Neural cell (in vitro differentiated cells): ENCODE data around the gene RRBP1. TPM values are rescaled to one million over a fixed set of nuclear protein-coding genes. Genes with fewer than 3 reads are reported as not detected.

ENCODE experiments used
- H2AFZ ChIP-seq: fragments of 200-600, 300-800 bp; sonication (generic), shearing (Covaris generic); 2 replicates; pipeline ENCODE4 v1.6.0; 2014; ENCODE audit warnings: low read depth, mild to moderate bottlenecking, antibody characterized with exemption, low read length, moderate library complexity
- H3F3A ChIP-seq: fragments of 200-600 bp; shearing (Covaris generic); 2 replicates; pipeline ENCODE4 v1.6.1; 2016; ENCODE audit warnings: mild to moderate bottlenecking, moderate library complexity, mixed read lengths, antibody characterized with exemption, low read length; ENCODE audit not compliant: insufficient read depth, poor library complexity, severe bottlenecking
- H3K27ac ChIP-seq: fragments of 200-600, 300-800 bp; sonication (generic), shearing (Covaris generic); 2 replicates; pipeline ENCODE4 v1.5.1; 2014; ENCODE audit warnings: mild to moderate bottlenecking, low read length, moderate library complexity
- H3K27me3 ChIP-seq: fragments of 300-800, 200-600 bp; sonication (generic), shearing (Covaris generic); 2 replicates; pipeline ENCODE4 v1.6.0; 2014; ENCODE audit warnings: mild to moderate bottlenecking, low read depth, low read length, moderate library complexity; ENCODE audit not compliant: insufficient read depth
- H3K36me3 ChIP-seq: fragments of 300-800, 200-600 bp; sonication (generic), shearing (Covaris generic); 2 replicates; pipeline ENCODE4 v1.5.1; 2014; ENCODE audit warnings: mild to moderate bottlenecking, antibody characterized with exemption, low read length, moderate library complexity; ENCODE audit not compliant: insufficient read depth
- H3K4me2 ChIP-seq: fragments of 300-800, 200-600 bp; sonication (generic), shearing (Covaris generic); 2 replicates; pipeline ENCODE4 v1.6.0; 2014; ENCODE audit warnings: mild to moderate bottlenecking, low read length
- H3K4me3 ChIP-seq: fragments of 300-800, 200-600 bp; sonication (generic), shearing (Covaris generic); 2 replicates; pipeline ENCODE4 v1.5.1; 2014; ENCODE audit warnings: mild to moderate bottlenecking, low read length, moderate library complexity
- H3K79me2 ChIP-seq: fragments of 200-600 bp; shearing (Covaris generic); replicated peaks from 2 replicates; pipeline ENCODE4 v1.6.0; 2014; ENCODE audit warnings: mild to moderate bottlenecking, low read length, moderate library complexity; ENCODE audit not compliant: insufficient read depth
- H3K9ac ChIP-seq: fragments of 300-800, 200-600 bp; sonication (generic), shearing (Covaris generic); 2 replicates; pipeline ENCODE4 v1.6.1; 2016; ENCODE audit warnings: mild to moderate bottlenecking, low read length, mixed read lengths
- H3K9me2 ChIP-seq: fragments of 200-600 bp; shearing (Covaris generic); 2 replicates; pipeline ENCODE4 v1.6.1; 2016; ENCODE audit warnings: mild to moderate bottlenecking, low read length, mixed read lengths; ENCODE audit not compliant: insufficient read depth
- H3K9me3 ChIP-seq: fragments of 200-600, 300-800 bp; sonication (generic), shearing (Covaris generic); 2 replicates; pipeline ENCODE4 v1.6.1; 2016; ENCODE audit warnings: mild to moderate bottlenecking, mixed run types, low read length, moderate library complexity, mixed read lengths
- H4K20me1 ChIP-seq: fragments of 200-600 bp; shearing (Covaris generic); 2 replicates; pipeline ENCODE4 v1.6.1; 2016; ENCODE audit warnings: mild to moderate bottlenecking, mixed run types; ENCODE audit not compliant: insufficient read depth
- CTCF ChIP-seq: fragments of 450-650 bp; IDR thresholded peaks from 2 replicates; pipeline ENCODE4 v1.5.1; 2014; ENCODE audit warnings: antibody characterized with exemption, mild to moderate bottlenecking, moderate library complexity; ENCODE audit not compliant: poor library complexity, severe bottlenecking
- EP300 ChIP-seq: fragments of 450-650 bp; conservative IDR thresholded peaks from 2 replicates; pipeline ENCODE4 v1.6.1; 2014; ENCODE audit warnings: antibody characterized with exemption, mild to moderate bottlenecking, moderate library complexity; ENCODE audit not compliant: poor library complexity, severe bottlenecking
- EZH2 ChIP-seq: fragments of 200-600, 300-800 bp; shearing (Covaris generic), sonication (generic); IDR thresholded peaks from 2 replicates; pipeline ENCODE4 v1.6.1; 2014; ENCODE audit warnings: antibody characterized with exemption, low read length, borderline replicate concordance, mild to moderate bottlenecking; ENCODE audit not compliant: insufficient read depth, poor library complexity, severe bottlenecking
- MXI1 ChIP-seq: fragments of 450-650 bp; conservative IDR thresholded peaks from 2 replicates; pipeline ENCODE4 v1.6.1; 2014; ENCODE audit warnings: antibody characterized with exemption, mild to moderate bottlenecking; ENCODE audit not compliant: poor library complexity, severe bottlenecking
- POLR2AphosphoS5 ChIP-seq: IDR thresholded peaks from 2 replicates; pipeline ENCODE4 v1.6.1; 2012
- RAD21 ChIP-seq: fragments of 450-650 bp; conservative IDR thresholded peaks from 2 replicates; pipeline ENCODE4 v1.6.1; 2014; ENCODE audit warnings: antibody characterized with exemption, mild to moderate bottlenecking, moderate library complexity
- REST ChIP-seq: IDR thresholded peaks from 2 replicates; pipeline ENCODE4 v1.6.1; 2012; ENCODE audit warnings: borderline replicate concordance
- SMC3 ChIP-seq: fragments of 450-650 bp; conservative IDR thresholded peaks from 2 replicates; pipeline ENCODE4 v1.6.1; 2014; ENCODE audit warnings: antibody characterized with exemption, mild to moderate bottlenecking, moderate library complexity; ENCODE audit not compliant: poor library complexity
- TAF1 ChIP-seq: IDR thresholded peaks from 2 replicates; pipeline ENCODE4 v1.6.1; 2012; ENCODE audit warnings: low read depth
- polyA plus RNA-seq: library from polyadenylated mRNA; depleted of rRNA; stranded (reverse); fragments of >200 nt; gene quantifications from 2 replicates; pipeline ENCODE4 v1.2.3, GENCODE V29; 2014

RRBP1 gene
- polyA plus RNA-seq, 1 donor from 2014 or later, result 2.2 TPM

GRCh38 chr20:17646209-17646960 lies 35.7 kb downstream of the RRBP1 start:
- H3K9ac ChIP-seq, result no peak overlapping the region
- no peaks in the 10 kb centered on the region for H3K9me3 ChIP-seq
- H3K27me3 ChIP-seq, result peaks cover 25% of the 10 kb centered on the region
- H3K79me2 ChIP-seq, result no peaks in the 10 kb centered on the region
- no peaks in the 10 kb centered on the region for H4K20me1 ChIP-seq
- no peak overlapping the region for H2AFZ ChIP-seq
- no peak overlapping the region for H3K27ac ChIP-seq
- no peaks in the 10 kb centered on the region for H3K36me3 ChIP-seq
- TF ChIP-seq MXI1, result no peak
- TF ChIP-seq CTCF, result no peak
- TF ChIP-seq RAD21, result no peak
- no peak for TF ChIP-seq SMC3
- no peak for TF ChIP-seq EZH2
- no peak for TF ChIP-seq EP300
- TF ChIP-seq POLR2AphosphoS5, result no peak
- no peak for TF ChIP-seq REST
- no peak for TF ChIP-seq TAF1
- H3K9me2 ChIP-seq, result no peaks in the 10 kb centered on the region
- H3K4me2 ChIP-seq, result no peak overlapping the region
- no peak overlapping the region for H3K4me3 ChIP-seq
- H3F3A ChIP-seq, result no peaks in the 10 kb centered on the region

GRCh38 chr20:17645546-17646208 lies 36.4 kb downstream of the RRBP1 start:
- Histone ChIP-seq H2AFZ (no peak overlapping the region), H4K20me1 (no peaks in the 10 kb centered on the region), H3K27ac (no peak overlapping the region), H3K9ac (no peak overlapping the region), H3K4me2 (no peak overlapping the region), H3K27me3 (peaks cover 30% of the 10 kb centered on the region), H3K9me3 (no peaks in the 10 kb centered on the region), H3K79me2 (no peaks in the 10 kb centered on the region), H3F3A (no peaks in the 10 kb centered on the region), H3K36me3 (no peaks in the 10 kb centered on the region), H3K9me2 (no peaks in the 10 kb centered on the region), H3K4me3 (no peak overlapping the region)
- no peak for TF ChIP-seq SMC3
- TF ChIP-seq CTCF, result no peak
- no peak for TF ChIP-seq EZH2
- TF ChIP-seq EP300, result no peak
- no peak for TF ChIP-seq POLR2AphosphoS5
- TF ChIP-seq RAD21, result no peak
- TF ChIP-seq MXI1, result no peak
- TF ChIP-seq REST, result no peak
- no peak for TF ChIP-seq TAF1
